Raji (cell line): ENCODE results near the gene ECE1.

ENCODE experiments used
- POLR2A ChIP-seq: IDR thresholded peaks from 2 replicates; pipeline ENCODE4 v1.6.1; 2011; ENCODE audit warnings: low read depth, low read length, control low read depth; ENCODE audit not compliant: insufficient read depth

The ECE1 gene

DNA sequence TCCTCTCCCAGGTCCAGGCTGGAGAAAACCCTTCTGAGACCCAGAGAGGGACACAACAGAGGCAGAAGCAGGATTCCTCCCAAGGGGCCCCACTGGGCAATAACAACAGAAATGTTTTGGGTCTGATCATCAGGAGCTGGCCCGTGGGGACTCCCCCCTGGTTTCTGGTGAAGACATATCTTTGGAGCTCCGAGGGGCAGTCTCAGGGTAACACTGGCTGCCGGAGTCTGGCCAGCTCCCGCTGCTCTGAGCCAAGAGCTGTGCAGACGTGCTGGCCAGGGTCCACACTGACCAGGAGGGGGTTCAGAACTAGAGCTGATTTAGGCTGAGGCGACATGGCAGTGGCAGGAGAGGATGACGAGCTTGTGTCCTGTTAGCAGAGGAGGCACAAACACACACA is 13.1 kb downstream of the ECE1 start:
- no peak for TF ChIP-seq POLR2A

GRCh38 chr1:21272540-21272939 is 17.7 kb downstream of the ECE1 start:
- no peak for TF ChIP-seq POLR2A

DNA sequence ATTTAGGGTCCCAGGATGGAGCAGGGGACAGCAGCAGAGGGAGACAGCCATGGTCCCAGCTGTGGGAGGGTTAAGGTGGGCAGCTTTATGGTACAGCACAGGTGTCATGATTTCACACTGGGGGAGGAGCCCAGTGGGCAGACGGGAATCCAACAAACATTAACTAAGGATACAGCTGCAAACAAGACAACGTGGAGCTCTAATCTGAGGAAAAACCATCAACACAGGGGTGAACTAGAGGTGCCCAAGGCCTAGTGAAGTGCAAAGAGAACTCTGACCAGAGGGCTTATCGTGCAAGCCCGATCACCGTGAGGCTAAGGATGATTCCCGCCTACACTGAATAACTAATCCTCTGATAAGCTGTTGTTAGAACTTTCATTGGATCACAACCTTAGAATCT is 18.7 kb downstream of the ECE1 start:
- no peak for TF ChIP-seq POLR2A

DNA sequence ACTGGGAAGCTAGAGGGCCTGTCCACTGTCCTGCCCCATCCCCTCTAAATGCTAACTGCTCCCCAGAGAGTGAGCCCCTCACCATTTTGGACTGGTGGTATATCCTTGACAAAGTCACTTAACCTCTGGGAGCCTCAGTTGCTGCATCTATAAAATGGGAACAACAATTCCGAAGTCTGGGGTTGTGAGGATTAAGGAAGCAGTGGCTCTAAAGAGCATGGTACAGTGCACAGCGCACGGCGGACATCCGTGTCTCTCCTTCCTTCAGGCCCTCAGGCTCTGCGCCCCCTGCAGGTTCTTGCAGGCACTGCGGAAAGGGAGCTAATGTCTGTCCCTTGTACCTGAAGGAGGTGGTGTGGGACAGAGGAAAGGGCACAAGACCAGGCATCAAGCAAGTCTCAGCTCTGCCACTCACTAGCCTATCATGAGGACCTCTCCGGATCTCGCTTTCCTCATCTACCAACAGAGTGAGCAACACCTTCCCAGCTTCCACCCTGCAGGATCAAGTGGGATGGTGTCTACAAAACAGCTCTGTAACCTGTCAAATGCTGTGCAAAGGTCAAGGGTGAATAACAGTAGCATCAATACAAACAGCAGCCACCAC is 20.1 kb downstream of the ECE1 start:
- no peak for TF ChIP-seq POLR2A

GRCh38 chr1:21269461-21270085 is 20.7 kb downstream of the ECE1 start:
- TF ChIP-seq POLR2A = no peak

DNA sequence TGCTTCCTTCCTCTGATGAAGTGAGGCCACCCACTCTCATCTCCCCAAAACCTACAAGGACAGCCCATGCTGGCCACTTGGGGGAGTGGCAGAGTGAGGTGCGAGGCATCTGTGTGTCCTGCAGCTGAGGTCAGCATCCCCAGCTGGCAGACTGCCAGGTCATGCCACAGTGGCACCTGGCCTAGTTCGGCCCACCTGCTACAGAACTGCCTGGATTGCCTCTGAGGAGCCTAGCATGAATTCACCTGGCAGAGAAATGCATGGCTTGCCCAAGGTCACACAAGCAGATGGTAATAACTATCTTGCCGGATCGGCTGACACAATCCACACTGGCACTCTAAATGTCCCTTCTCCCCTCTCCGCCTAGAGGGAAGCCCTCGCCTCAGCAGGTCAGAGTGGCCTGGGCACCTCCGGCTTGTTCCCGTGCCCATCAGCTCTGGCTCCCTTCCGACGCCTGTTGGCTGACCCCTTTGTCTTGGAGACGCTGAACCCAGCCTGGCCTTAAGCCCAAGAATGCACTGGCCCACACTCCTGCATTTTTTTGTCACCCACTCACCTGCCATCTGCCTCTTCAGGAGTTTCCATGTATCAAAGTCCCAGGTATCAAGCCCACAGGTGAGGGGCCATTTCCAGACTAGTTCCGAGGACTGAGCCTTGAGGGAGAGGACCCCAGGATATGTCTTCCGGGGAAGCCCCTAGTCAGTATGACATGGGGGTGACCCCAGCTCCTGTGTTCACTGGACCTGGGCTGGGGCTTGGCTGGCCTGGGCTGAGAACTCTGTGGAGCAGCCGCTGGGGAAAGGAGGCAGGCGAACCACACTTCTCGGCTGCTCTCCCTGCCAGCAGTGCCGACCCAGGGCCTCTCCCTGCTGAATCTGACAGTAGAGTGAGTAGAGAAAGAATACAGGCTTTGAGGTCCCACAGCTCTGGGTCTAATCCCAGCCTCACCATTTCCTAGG is 21.7 kb downstream of the ECE1 start:
- no peak for TF ChIP-seq POLR2A

- TF ChIP-seq POLR2A = no peak
These were observed 22.8 kb downstream of the ECE1 start for GRCh38 chr1:21267191-21268077.

DNA sequence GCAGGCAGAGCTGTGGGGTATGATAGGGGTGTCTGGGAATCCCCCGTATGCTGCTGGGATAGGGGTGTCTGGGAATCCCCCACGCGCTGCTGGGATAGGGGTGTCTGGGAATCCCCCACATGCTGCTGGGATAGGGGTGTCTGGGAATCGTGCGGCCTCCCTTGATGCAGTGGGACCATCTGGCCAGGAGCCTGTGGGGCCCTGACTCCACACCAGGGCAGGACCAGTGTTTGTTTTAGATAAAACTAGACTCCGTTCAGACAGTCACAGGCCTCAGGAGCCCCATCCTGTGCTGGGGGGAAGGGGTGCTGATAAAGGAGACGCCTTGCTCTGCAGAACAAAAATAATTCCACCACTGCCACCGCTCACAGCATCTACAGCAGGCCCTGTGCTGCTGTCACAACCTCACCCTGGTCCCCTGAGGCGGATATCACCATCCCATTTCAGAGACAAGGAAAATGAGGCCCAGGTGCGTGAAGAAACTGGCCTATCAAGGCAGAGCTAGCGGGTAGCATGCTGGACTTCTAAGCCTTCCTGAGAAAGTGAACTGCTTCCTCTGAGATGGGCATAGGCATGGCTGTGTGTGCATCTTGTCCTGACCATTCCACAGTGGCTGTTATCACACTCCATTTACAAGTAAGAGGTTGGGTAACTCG is 24.0 kb downstream of the ECE1 start:
- no peak for TF ChIP-seq POLR2A

- no peak for TF ChIP-seq POLR2A
These were observed 24.6 kb downstream of the ECE1 start for GRCh38 chr1:21265644-21266043.

GRCh38 chr1:21264898-21265297 is 25.4 kb downstream of the ECE1 start:
- TF ChIP-seq POLR2A = no peak

GRCh38 chr1:21263653-21264225 is 26.5 kb downstream of the ECE1 start:
- TF ChIP-seq POLR2A = no peak

- no peak for TF ChIP-seq POLR2A
These were observed 27.2 kb downstream of the ECE1 start for GRCh38 chr1:21263052-21263429.

GRCh38 chr1:21262293-21263051 is 27.8 kb downstream of the ECE1 start:
- no peak for TF ChIP-seq POLR2A

- TF ChIP-seq POLR2A = no peak
These were observed 28.5 kb downstream of the ECE1 start for GRCh38 chr1:21261551-21262292.
